K562 (cell line): ENCODE measurements around the gene TEX261. TPM values are rescaled to one million over a fixed set of nuclear protein-coding genes. Genes with fewer than 3 reads are reported as not detected.

Source experiments
- ATAC-seq: fragments of 200-7000 bp; cut with Tn5 transposase; 3 replicates; pipeline ENCODE4 v1.9.1; 2020; ENCODE audit warnings: moderate library complexity
- BruUV-seq: library from RNA; stranded (reverse); fragments of 400-500 nt; replicated peaks from 2 replicates; lab custom pipeline; 2021; lab: Mats Ljungman, UMichigan
- CTCF ChIA-PET: fragments of 300-600 bp; formaldehyde crosslinking; extraction: SDS; loops from one replicate; lab custom pipeline; 2021; ENCODE audit warnings: low intra/inter-chr PET ratio; lab: Yijun Ruan, JAX
- POLR2A ChIA-PET: fragments of 300-600, 350-650 bp; sonication (Branson Sonifier 250); formaldehyde crosslinking; extraction: SDS; loops from one replicate; lab custom pipeline; 2021; ENCODE audit warnings: antibody characterized with exemption, inconsistent platforms; lab: Yijun Ruan, JAX
- DNase-seq, 4 experiments: peaks; one replicate each; pipeline versions ENCODE4 v3.0.0 to v3.0.0-alpha.2; 2011 to 2018; ENCODE audit warnings: low spot score in 3 of 4, mixed read lengths in 3 of 4; ENCODE audit errors: extremely low read depth in 1 of 4
- FAIRE-seq: peaks from 2 replicates; lab custom pipeline; 2011; peaks lifted over from hg19 to GRCh38; lab: Jason Lieb, UNC
- H2AFZ ChIP-seq: 2 replicates; pipeline ENCODE4 v1.6.0; 2011; ENCODE audit warnings: low read depth, low read length, control low read depth, inconsistent platforms
- H3K27ac ChIP-seq: fragments of 200-600 bp; 3 replicates; pipeline ENCODE4 v1.8.0; 2011; ENCODE audit warnings: low read depth, mild to moderate bottlenecking, control low read depth, inconsistent platforms, low read length, moderate library complexity, mixed read lengths; ENCODE audit errors: extremely low read depth
- H3K27me3 ChIP-seq, 2 experiments: fragments of 300-600 bp in 1 of 2; 2 replicates in 1 of 2; 3 replicates in 1 of 2; pipeline versions ENCODE4 v1.6.0 to v1.8.0; 2011; ENCODE audit warnings: inconsistent platforms in 2 of 2, low read length in 2 of 2, mild to moderate bottlenecking in 1 of 2, mixed read lengths in 1 of 2, moderate library complexity in 1 of 2; ENCODE audit not compliant: control insufficient read depth in 2 of 2, insufficient read depth in 2 of 2
- H3K36me3 ChIP-seq: fragments of 300-600 bp; 3 replicates; pipeline ENCODE4 v1.8.0; 2011; ENCODE audit warnings: mild to moderate bottlenecking, low read length, inconsistent platforms; ENCODE audit not compliant: control insufficient read depth, insufficient read depth
- H3K4me1 ChIP-seq, 2 experiments: fragments of 200-600 bp in 1 of 2; replicated peaks in 1 of 2; 2 replicates in 1 of 2; 3 replicates in 1 of 2; pipeline versions ENCODE4 v1.5.1 to v1.8.0; 2011; ENCODE audit warnings: inconsistent platforms in 2 of 2, low read length in 2 of 2, mild to moderate bottlenecking in 1 of 2, mixed read lengths in 1 of 2, moderate library complexity in 1 of 2; ENCODE audit not compliant: control insufficient read depth in 2 of 2, insufficient read depth in 2 of 2
- H3K4me2 ChIP-seq: 2 replicates; pipeline ENCODE4 v1.6.1; 2011; ENCODE audit warnings: low read length, control low read depth, inconsistent platforms, mixed read lengths; ENCODE audit not compliant: insufficient read depth
- H3K4me3 ChIP-seq: fragments of 200-600 bp; sonication (generic), shearing (Covaris generic); 2 replicates; pipeline ENCODE4 v1.5.1; 2016; ENCODE audit warnings: control low read depth, inconsistent platforms
- H3K79me2 ChIP-seq: fragments of 200-600 bp; 3 replicates; pipeline ENCODE4 v1.8.0; 2011; ENCODE audit warnings: low read length, inconsistent platforms; ENCODE audit not compliant: control insufficient read depth, insufficient read depth
- H3K9ac ChIP-seq, 2 experiments: 2 replicates each; pipeline versions ENCODE4 v1.6.0 to v1.6.1; 2011; ENCODE audit warnings: low read depth in 2 of 2, low read length in 2 of 2, control low read depth in 1 of 2, inconsistent platforms in 1 of 2, mild to moderate bottlenecking in 1 of 2, mixed read lengths in 1 of 2; ENCODE audit not compliant: insufficient read depth in 1 of 2
- H3K9me1 ChIP-seq: one replicate; pipeline ENCODE4 v1.6.0; 2011; ENCODE audit warnings: inconsistent platforms, mild to moderate bottlenecking, low read length, moderate library complexity; ENCODE audit not compliant: control insufficient read depth, insufficient read depth
- H3K9me3 ChIP-seq: replicated peaks from 2 replicates; pipeline ENCODE4 v1.5.1; 2011; ENCODE audit warnings: low read depth, low read length, inconsistent platforms; ENCODE audit not compliant: control insufficient read depth, insufficient read depth
- H4K20me1 ChIP-seq: replicated peaks from 2 replicates; pipeline ENCODE4 v1.6.1; 2011; ENCODE audit warnings: low read length, inconsistent platforms, mixed read lengths; ENCODE audit not compliant: control insufficient read depth, insufficient read depth
- ARID2 ChIP-seq: fragments of 450-650 bp; IDR thresholded peaks from 2 replicates; pipeline ENCODE4 v1.6.1; 2017; ENCODE audit warnings: antibody characterized with exemption, mild to moderate bottlenecking
- ATF3 ChIP-seq, 2 experiments: fragments of 450-650 bp in 1 of 2; sonication (generic) in 1 of 2; formaldehyde crosslinking in 1 of 2; IDR thresholded peaks in 1 of 2; conservative IDR thresholded peaks in 1 of 2; 2 replicates each; pipeline versions ENCODE4 v1.6.1 to v1.8.1; 2016 to 2023; ENCODE audit warnings: mild to moderate bottlenecking in 2 of 2, moderate library complexity in 2 of 2, inconsistent platforms in 1 of 2, missing genetic modification reagents in 1 of 2
- CAMTA2 ChIP-seq: fragments of 250-450 bp; sonication (Bioruptor Pico); conservative IDR thresholded peaks from 2 replicates; pipeline ENCODE4 v1.5.1; 2022
- CHD2 ChIP-seq: IDR thresholded peaks from 2 replicates; pipeline ENCODE4 v1.6.1; 2011; ENCODE audit warnings: low read depth, low read length
- CREB1 ChIP-seq, 2 experiments: sonication (generic) in 1 of 2; formaldehyde crosslinking in 1 of 2; IDR thresholded peaks; 2 replicates each; pipeline versions ENCODE4 v1.6.1 to v1.8.0; 2012 to 2022; ENCODE audit warnings: inconsistent platforms in 1 of 2, mild to moderate bottlenecking in 1 of 2, missing genetic modification reagents in 1 of 2, moderate library complexity in 1 of 2
- CREM ChIP-seq: IDR thresholded peaks from 2 replicates; pipeline ENCODE4 v1.6.1; 2014; ENCODE audit warnings: antibody characterized with exemption, low read depth
- CXXC5 ChIP-seq: fragments of 250-450 bp; sonication (Bioruptor Pico); IDR thresholded peaks from 2 replicates; pipeline ENCODE4 v1.8.0; 2022; ENCODE audit warnings: inconsistent platforms, mild to moderate bottlenecking, moderate library complexity
- DEAF1 ChIP-seq: fragments of 450-650 bp; formaldehyde crosslinking; IDR thresholded peaks from 2 replicates; pipeline ENCODE4 v1.4.0; 2020; ENCODE audit warnings: mild to moderate bottlenecking, moderate library complexity
- MAZ ChIP-seq, 2 experiments: fragments of 450-650 bp in 1 of 2; sonication (generic) in 1 of 2; formaldehyde crosslinking; IDR thresholded peaks in 1 of 2; conservative IDR thresholded peaks in 1 of 2; 2 replicates each; pipeline versions ENCODE4 v1.4.0 to v1.5.0; 2020; ENCODE audit warnings: mild to moderate bottlenecking in 1 of 2, missing genetic modification reagents in 1 of 2
- MTA3 ChIP-seq: fragments of 450-650 bp; formaldehyde crosslinking; IDR thresholded peaks from 2 replicates; pipeline ENCODE4 v1.6.1; 2017; ENCODE audit warnings: mild to moderate bottlenecking, borderline replicate concordance
- SMARCA4 ChIP-seq: fragments of 450-650 bp; IDR thresholded peaks from 2 replicates; pipeline ENCODE4 v1.6.1; 2016
- SP2 ChIP-seq: IDR thresholded peaks from 2 replicates; pipeline ENCODE4 v1.6.1; 2011; ENCODE audit warnings: mild to moderate bottlenecking, low read depth, low read length, moderate library complexity; ENCODE audit not compliant: poor library complexity, severe bottlenecking; ENCODE audit errors: extremely low read depth
- TAF7 ChIP-seq: fragments of 450-650 bp; IDR thresholded peaks from 2 replicates; pipeline ENCODE4 v1.6.1; 2016; ENCODE audit warnings: missing genetic modification characterization, missing compliant biosample characterization
- TEAD4 ChIP-seq, 2 experiments: sonication (generic) in 1 of 2; formaldehyde crosslinking in 1 of 2; IDR thresholded peaks; 2 replicates each; pipeline versions ENCODE4 v1.6.1 to v1.8.0; 2012 to 2022; ENCODE audit warnings: borderline replicate concordance in 1 of 2, inconsistent platforms in 1 of 2, low read length in 1 of 2, mild to moderate bottlenecking in 1 of 2, missing genetic modification reagents in 1 of 2
- USF1 ChIP-seq: sonication (generic); formaldehyde crosslinking; IDR thresholded peaks from 2 replicates; pipeline ENCODE4 v1.9.0; 2022; ENCODE audit warnings: mild to moderate bottlenecking, missing genetic modification reagents
- ZKSCAN8 ChIP-seq: fragments of 200-800 bp; sonication (Bioruptor generic); IDR thresholded peaks from 2 replicates; pipeline ENCODE4 v1.6.1; 2016; ENCODE audit warnings: missing genetic modification characterization, missing compliant biosample characterization
- ZNF717 ChIP-seq: fragments of 250-450 bp; sonication (Bioruptor Pico); IDR thresholded peaks from 2 replicates; pipeline ENCODE4 v1.5.0; 2021
- WGBS: fragments of 100-300 bp; shearing (Covaris generic); methylation state at CpG from one replicate; pipeline ENCODE4 v1.1.6; 2016; ENCODE audit warnings: low coverage, mixed read lengths; ENCODE audit not compliant: insufficient coverage; ENCODE audit errors: missing lambda C conversion rate; 5-methylcytosine and 5-hydroxymethylcytosine counted together
- in situ Hi-C: fragments of 300-500 bp; cut with MboI; formaldehyde crosslinking; loops from 4 replicates; pipeline ENCODE4 v1.15.0; 2018; ENCODE audit warnings: inconsistent platforms, mixed read lengths
- intact Hi-C: fragments of 100-400 bp; cut with micrococcal nuclease; formaldehyde crosslinking; loops from 2 replicates; pipeline ENCODE4 v1.14.2; 2022
- polyA plus RNA-seq, 8 experiments: library from polyadenylated mRNA; depleted of rRNA in 4 of 8; stranded (reverse) in 5 of 8; unstranded in 3 of 8; fragments of >200 nt; fragmentation: Nextera tagmentation in 2 of 8; fragmentation: Illumina TruSeq in 1 of 8; extraction: Ambion mirVana in 2 of 8; extraction: Trizol in 1 of 8; gene quantifications; 2 replicates each; pipeline versions ENCODE4 v1.2.1 to v1.2.3, GENCODE V29; 2011 to 2014; ENCODE audit warnings: inconsistent platforms in 1 of 8, missing spikeins in 1 of 8
- total RNA-seq, 7 experiments: library from RNA; depleted of rRNA in 6 of 7; stranded (reverse); fragments of >200 nt in 6 of 7; fragmentation: Illumina TruSeq in 2 of 7; extraction: Trizol in 2 of 7; gene quantifications; 2 replicates each; pipeline versions ENCODE4 v1.2.1 to v1.2.3, GENCODE V29; 2011 to 2021; ENCODE audit warnings: low replicate concordance in 1 of 7

The TEX261 gene
- total and polyA plus RNA-seq, 9 of the 15 experiments (the other 6 are each of a cell fraction or from before 2014, with no cell fraction given) = 11.9 to 110 (median 51.9) TPM

GRCh38 chr2:70964596-70965386 is 29.9 kb downstream of the TEX261 start:
- Histone ChIP-seq H3K9ac (peak overlapping the region in 1 of 2 experiments; percentile 86; a peak in 2 of 4 replicates), H3K27ac (no peak overlapping the region), H4K20me1 (no peaks in the 10 kb centered on the region; the same call in none of the 2 replicates), H3K36me3 (no peaks in the 10 kb centered on the region), H3K4me2 (peak overlapping the region; percentile 73), H3K9me1 (no peaks in the 10 kb centered on the region), H3K4me3 (peak overlapping the region; percentile 47), H3K79me2 (no peaks in the 10 kb centered on the region), H3K27me3 (peaks cover 0 to 41% of the 10 kb centered on the region in 2 experiments; a peak in 2 of 5 replicates), H3K9me3 (no peaks in the 10 kb centered on the region), H2AFZ (peak overlapping the region; percentile 81), H3K4me1 (peaks cover 0 to 14% of the 10 kb centered on the region in 2 experiments; a peak in 3 of 5 replicates)
- intact Hi-C loops (loop anchor here (1.0 kb wide), 1 partner anchor 13 kb away; no protein-coding TSS in a partner anchor), in situ Hi-C loops (no loop called here)
- BruUV-seq = no TSS peak
- 6% methylated on average over 44 of the region's 59 CpGs for WGBS
- CTCF ChIA-PET = interaction anchor here (0.5 to 2.2 kb wide), 7 partner anchors 13 to 187 kb away, joined by 3 to 13 read pairs (median 3); partner anchors contain the start of genes ANKRD53 and TEX261
- DNase-seq (peak; percentile 71 to 88 (median 74)), FAIRE-seq (peak; percentile 85), ATAC-seq (peak; percentile 94)
- POLR2A ChIA-PET = interaction anchor here (0.6 to 1.6 kb wide), 3 partner anchors 13 to 823 kb away, joined by 3 to 5 read pairs (median 3); no protein-coding TSS in a partner anchor
- TF ChIP-seq CREB1 (IDR thresholded peaks at IDR 0.05) (no peak), CREB1 (CRISPR knock-in tag; IDR thresholded peaks at IDR 0.05) (peak; percentile 43; the same call in 1 of the 2 replicates), ZNF717 (CRISPR knock-in tag) (no peak), CXXC5 (CRISPR knock-in tag) (peak; percentile 65), USF1 (CRISPR knock-in tag) (no peak), CREM (peak; percentile 79), ATF3 (IDR thresholded peaks at IDR 0.05) (no peak), ATF3 (CRISPR knock-in tag; conservative IDR thresholded peaks at IDR 0.05) (no peak), TAF7 (no peak), SP2 (no peak), CHD2 (no peak), TEAD4 (IDR thresholded peaks at IDR 0.05; ENCODE audit: low read length) (peak; percentile 43), TEAD4 (CRISPR knock-in tag; IDR thresholded peaks at IDR 0.05; ENCODE audit: borderline replicate concordance) (no peak), CAMTA2 (CRISPR knock-in tag) (no peak), ARID2 (peak; percentile 49; the same call in 1 of the 2 replicates), MTA3 (0 out of 2 replicates have a peak, but pooled peaks have one; percentile 48), DEAF1 (peak; percentile 46; the same call in 1 of the 2 replicates), MAZ (CRISPR knock-in tag; conservative IDR thresholded peaks at IDR 0.05 in 1 of 2, IDR thresholded peaks at IDR 0.05 in 1 of 2) (peak; percentile 41 to 62), ZKSCAN8 (CRISPR knock-in tag) (no peak), SMARCA4 (no peak)
